K562 (cell line): ENCODE results near the gene HACE1. TPM values are rescaled to one million over a fixed set of nuclear protein-coding genes. Genes with fewer than 3 reads are reported as not detected.

Experiments used
- GABPA ChIP-seq: fragments of 200-800 bp; sonication (Bioruptor generic); conservative IDR thresholded peaks from 2 replicates; pipeline ENCODE4 v1.6.1; 2016; ENCODE audit warnings: low read depth, missing genetic modification characterization, missing compliant biosample characterization
- KAT2B ChIP-seq: IDR thresholded peaks from one replicate; pipeline ENCODE4 v1.6.1; 2012; ENCODE audit warnings: low read depth, mild to moderate bottlenecking, control low read depth, inconsistent platforms, low read length, moderate library complexity
- NRF1 ChIP-seq, 2 experiments: fragments of 450-650 bp; IDR thresholded peaks in 1 of 2; conservative IDR thresholded peaks in 1 of 2; 2 replicates each; pipeline ENCODE4 v1.6.1; 2014; ENCODE audit warnings: mild to moderate bottlenecking in 2 of 2
- POLR2AphosphoS2 ChIP-seq: IDR thresholded peaks from 2 replicates; pipeline ENCODE4 v1.6.1; 2012; ENCODE audit warnings: low read length, improper control_type of control experiment
- RFX1 ChIP-seq: fragments of 450-650 bp; IDR thresholded peaks from 2 replicates; pipeline ENCODE4 v1.6.1; 2016; ENCODE audit warnings: mild to moderate bottlenecking, moderate library complexity
- SNRNP70 ChIP-seq: fragments of 200-400 bp; formaldehyde crosslinking; optimal IDR thresholded peaks from 2 replicates; pipeline ENCODE3; 2017; ENCODE audit warnings: low read depth, low read length
- ZNF561 ChIP-seq: fragments of 450-650 bp; formaldehyde crosslinking; conservative IDR thresholded peaks from 2 replicates; pipeline ENCODE4 v1.4.0; 2020; ENCODE audit warnings: mild to moderate bottlenecking, moderate library complexity
- polyA plus RNA-seq, 8 experiments: library from polyadenylated mRNA; depleted of rRNA in 4 of 8; stranded (reverse) in 5 of 8; unstranded in 3 of 8; fragments of >200 nt; fragmentation: Nextera tagmentation in 2 of 8; fragmentation: Illumina TruSeq in 1 of 8; extraction: Ambion mirVana in 2 of 8; extraction: Trizol in 1 of 8; gene quantifications; 2 replicates each; pipeline versions ENCODE4 v1.2.1 to v1.2.3, GENCODE V29; 2011 to 2014; ENCODE audit warnings: inconsistent platforms in 1 of 8, missing spikeins in 1 of 8
- total RNA-seq, 7 experiments: library from RNA; depleted of rRNA in 6 of 7; stranded (reverse); fragments of >200 nt in 6 of 7; fragmentation: Illumina TruSeq in 2 of 7; extraction: Trizol in 2 of 7; gene quantifications; 2 replicates each; pipeline versions ENCODE4 v1.2.1 to v1.2.3, GENCODE V29; 2011 to 2021; ENCODE audit warnings: low replicate concordance in 1 of 7
- TF ChIP-seq, protein P1 (sequence below), 2 experiments: fragments of 450-650 bp in 1 of 2; IDR thresholded peaks; 2 replicates each; pipeline ENCODE4 v1.6.1; 2011 to 2017; ENCODE audit warnings: low read depth in 2 of 2, antibody characterized with exemption in 1 of 2, borderline replicate concordance in 1 of 2, low read length in 1 of 2, mild to moderate bottlenecking in 1 of 2, mixed read lengths in 1 of 2; ENCODE audit not compliant: control insufficient read depth in 1 of 2
- TF ChIP-seq, protein P2 (sequence below): fragments of 200-800 bp; sonication (Bioruptor generic); IDR thresholded peaks from 2 replicates; pipeline ENCODE4 v1.6.1; 2017; ENCODE audit warnings: missing genetic modification characterization, missing compliant biosample characterization
- TF ChIP-seq, protein P3 (sequence below): fragments of 450-650 bp; formaldehyde crosslinking; IDR thresholded peaks from 2 replicates; pipeline ENCODE4 v1.4.0; 2020; ENCODE audit warnings: mild to moderate bottlenecking, moderate library complexity
- TF ChIP-seq, protein P4 (sequence below): IDR thresholded peaks from 2 replicates; pipeline ENCODE4 v1.6.1; 2011; ENCODE audit warnings: borderline replicate concordance, low read depth, mild to moderate bottlenecking, moderate library complexity, low read length; ENCODE audit not compliant: insufficient read depth, poor library complexity, severe bottlenecking

Gene HACE1
- total and polyA plus RNA-seq, 9 of the 15 experiments (the other 6 are each of a cell fraction or from before 2014, with no cell fraction given): 3.6 to 19.9 (median 9.1) TPM

DNA sequence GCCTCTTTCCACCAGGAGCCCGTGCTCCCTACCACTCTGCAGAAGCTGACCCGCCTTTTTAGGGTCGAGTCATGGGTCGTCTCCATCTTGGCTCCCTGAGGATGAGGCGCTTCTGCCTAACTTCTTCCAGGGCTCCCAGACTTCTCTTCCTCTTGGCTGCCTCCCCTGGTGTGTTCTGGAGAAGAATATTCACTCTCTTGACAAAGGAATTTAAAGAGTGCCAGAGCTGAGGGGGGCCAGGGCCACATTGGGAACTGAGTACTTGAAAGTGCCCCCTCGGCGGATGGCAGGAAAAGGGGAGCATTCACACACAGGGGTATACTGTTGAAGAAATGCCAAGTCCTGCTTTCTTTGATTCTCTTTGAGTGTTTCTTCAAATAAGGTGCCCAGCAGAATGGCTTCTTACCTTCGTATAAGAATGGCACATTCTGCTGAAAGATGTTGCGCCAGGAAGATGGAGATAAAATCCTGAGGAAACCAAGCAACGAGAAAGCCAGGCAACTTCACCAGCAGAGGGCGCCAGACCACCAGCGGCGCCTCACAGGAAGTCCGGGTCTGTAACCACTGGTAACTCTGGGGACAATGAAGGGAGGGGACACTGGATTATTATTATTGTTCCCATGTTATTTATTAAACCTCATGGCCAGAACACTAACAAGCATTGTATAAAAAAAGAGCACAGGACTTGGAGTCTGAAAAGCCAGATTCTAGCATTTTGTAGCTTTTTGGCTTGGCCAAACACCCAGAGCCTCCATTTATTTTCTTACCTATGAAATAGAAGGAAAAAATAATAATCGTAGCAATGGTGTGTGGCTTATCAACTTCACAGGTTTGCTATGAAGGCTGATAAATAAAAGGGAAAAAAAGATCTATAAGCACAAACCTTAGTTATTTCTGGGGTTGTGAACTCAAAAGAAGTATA lies 176.7 kb downstream of the HACE1 start (continued):
- TF ChIP-seq, protein P1, sequence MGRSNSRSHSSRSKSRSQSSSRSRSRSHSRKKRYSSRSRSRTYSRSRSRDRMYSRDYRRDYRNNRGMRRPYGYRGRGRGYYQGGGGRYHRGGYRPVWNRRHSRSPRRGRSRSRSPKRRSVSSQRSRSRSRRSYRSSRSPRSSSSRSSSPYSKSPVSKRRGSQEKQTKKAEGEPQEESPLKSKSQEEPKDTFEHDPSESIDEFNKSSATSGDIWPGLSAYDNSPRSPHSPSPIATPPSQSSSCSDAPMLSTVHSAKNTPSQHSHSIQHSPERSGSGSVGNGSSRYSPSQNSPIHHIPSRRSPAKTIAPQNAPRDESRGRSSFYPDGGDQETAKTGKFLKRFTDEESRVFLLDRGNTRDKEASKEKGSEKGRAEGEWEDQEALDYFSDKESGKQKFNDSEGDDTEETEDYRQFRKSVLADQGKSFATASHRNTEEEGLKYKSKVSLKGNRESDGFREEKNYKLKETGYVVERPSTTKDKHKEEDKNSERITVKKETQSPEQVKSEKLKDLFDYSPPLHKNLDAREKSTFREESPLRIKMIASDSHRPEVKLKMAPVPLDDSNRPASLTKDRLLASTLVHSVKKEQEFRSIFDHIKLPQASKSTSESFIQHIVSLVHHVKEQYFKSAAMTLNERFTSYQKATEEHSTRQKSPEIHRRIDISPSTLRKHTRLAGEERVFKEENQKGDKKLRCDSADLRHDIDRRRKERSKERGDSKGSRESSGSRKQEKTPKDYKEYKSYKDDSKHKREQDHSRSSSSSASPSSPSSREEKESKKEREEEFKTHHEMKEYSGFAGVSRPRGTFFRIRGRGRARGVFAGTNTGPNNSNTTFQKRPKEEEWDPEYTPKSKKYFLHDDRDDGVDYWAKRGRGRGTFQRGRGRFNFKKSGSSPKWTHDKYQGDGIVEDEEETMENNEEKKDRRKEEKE (IDR thresholded peaks at IDR 0.05; ENCODE audit: borderline replicate concordance in 1 of 2, control insufficient read depth in 1 of 2, low read depth in 2 of 2, low read length in 1 of 2): 0 out of 4 replicates have a peak, but pooled peaks of 1 of the 2 experiments have one; percentile 54
- no peak for TF ChIP-seq SNRNP70
- no peak for TF ChIP-seq POLR2AphosphoS2
- TF ChIP-seq, protein P2, sequence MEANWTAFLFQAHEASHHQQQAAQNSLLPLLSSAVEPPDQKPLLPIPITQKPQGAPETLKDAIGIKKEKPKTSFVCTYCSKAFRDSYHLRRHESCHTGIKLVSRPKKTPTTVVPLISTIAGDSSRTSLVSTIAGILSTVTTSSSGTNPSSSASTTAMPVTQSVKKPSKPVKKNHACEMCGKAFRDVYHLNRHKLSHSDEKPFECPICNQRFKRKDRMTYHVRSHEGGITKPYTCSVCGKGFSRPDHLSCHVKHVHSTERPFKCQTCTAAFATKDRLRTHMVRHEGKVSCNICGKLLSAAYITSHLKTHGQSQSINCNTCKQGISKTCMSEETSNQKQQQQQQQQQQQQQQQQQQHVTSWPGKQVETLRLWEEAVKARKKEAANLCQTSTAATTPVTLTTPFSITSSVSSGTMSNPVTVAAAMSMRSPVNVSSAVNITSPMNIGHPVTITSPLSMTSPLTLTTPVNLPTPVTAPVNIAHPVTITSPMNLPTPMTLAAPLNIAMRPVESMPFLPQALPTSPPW (CRISPR knock-in tag): peak; percentile 50; the same call in 1 of the 2 replicates
- TF ChIP-seq, protein P3, sequence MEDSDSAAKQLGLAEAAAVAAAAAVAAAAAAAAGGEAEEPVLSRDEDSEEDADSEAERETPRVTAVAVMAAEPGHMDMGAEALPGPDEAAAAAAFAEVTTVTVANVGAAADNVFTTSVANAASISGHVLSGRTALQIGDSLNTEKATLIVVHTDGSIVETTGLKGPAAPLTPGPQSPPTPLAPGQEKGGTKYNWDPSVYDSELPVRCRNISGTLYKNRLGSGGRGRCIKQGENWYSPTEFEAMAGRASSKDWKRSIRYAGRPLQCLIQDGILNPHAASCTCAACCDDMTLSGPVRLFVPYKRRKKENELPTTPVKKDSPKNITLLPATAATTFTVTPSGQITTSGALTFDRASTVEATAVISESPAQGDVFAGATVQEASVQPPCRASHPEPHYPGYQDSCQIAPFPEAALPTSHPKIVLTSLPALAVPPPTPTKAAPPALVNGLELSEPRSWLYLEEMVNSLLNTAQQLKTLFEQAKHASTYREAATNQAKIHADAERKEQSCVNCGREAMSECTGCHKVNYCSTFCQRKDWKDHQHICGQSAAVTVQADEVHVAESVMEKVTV (CRISPR knock-in tag): peak; percentile 88
- 0 out of 4 replicates have a peak, but pooled peaks of 1 of the 2 experiments have one; percentile 10 for TF ChIP-seq NRF1 (conservative IDR thresholded peaks at IDR 0.05 in 1 of 2, IDR thresholded peaks at IDR 0.05 in 1 of 2)
- TF ChIP-seq GABPA (tag): peak; percentile 76
- no peak for TF ChIP-seq KAT2B
- TF ChIP-seq, protein P4, sequence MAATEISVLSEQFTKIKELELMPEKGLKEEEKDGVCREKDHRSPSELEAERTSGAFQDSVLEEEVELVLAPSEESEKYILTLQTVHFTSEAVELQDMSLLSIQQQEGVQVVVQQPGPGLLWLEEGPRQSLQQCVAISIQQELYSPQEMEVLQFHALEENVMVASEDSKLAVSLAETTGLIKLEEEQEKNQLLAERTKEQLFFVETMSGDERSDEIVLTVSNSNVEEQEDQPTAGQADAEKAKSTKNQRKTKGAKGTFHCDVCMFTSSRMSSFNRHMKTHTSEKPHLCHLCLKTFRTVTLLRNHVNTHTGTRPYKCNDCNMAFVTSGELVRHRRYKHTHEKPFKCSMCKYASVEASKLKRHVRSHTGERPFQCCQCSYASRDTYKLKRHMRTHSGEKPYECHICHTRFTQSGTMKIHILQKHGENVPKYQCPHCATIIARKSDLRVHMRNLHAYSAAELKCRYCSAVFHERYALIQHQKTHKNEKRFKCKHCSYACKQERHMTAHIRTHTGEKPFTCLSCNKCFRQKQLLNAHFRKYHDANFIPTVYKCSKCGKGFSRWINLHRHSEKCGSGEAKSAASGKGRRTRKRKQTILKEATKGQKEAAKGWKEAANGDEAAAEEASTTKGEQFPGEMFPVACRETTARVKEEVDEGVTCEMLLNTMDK: peak; percentile 64
- no peak for TF ChIP-seq ZNF561 (CRISPR knock-in tag)
- peak; percentile 83 for TF ChIP-seq RFX1
